Measurements from ENCODE around the gene BRIP1.
"Not testable (repeated sequence)": the region's sequence is repeated elsewhere in the genome, so short reads cannot be mapped to it uniquely, and the experiment has no call there.

DNA sequence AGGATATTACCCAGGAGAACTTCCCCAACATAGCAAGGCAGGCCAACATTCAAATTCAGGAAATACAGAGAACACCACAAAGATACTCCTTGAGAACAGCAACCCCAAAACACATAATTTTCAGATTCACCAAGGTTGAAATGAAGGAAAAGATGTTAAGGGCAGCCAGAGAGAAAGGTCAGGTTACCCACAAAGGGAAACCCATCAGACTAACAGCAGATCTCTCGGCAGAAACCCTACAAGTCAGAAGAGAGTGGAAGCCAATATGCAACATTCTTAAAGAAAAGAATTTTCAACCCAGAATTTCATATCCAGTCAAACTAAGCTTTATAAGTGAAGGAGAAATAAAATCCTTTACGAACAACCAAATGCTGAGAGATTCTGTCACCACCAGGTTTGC, 188.7 kb downstream of the BRIP1 start:
- TF ChIP-seq, protein P1, sequence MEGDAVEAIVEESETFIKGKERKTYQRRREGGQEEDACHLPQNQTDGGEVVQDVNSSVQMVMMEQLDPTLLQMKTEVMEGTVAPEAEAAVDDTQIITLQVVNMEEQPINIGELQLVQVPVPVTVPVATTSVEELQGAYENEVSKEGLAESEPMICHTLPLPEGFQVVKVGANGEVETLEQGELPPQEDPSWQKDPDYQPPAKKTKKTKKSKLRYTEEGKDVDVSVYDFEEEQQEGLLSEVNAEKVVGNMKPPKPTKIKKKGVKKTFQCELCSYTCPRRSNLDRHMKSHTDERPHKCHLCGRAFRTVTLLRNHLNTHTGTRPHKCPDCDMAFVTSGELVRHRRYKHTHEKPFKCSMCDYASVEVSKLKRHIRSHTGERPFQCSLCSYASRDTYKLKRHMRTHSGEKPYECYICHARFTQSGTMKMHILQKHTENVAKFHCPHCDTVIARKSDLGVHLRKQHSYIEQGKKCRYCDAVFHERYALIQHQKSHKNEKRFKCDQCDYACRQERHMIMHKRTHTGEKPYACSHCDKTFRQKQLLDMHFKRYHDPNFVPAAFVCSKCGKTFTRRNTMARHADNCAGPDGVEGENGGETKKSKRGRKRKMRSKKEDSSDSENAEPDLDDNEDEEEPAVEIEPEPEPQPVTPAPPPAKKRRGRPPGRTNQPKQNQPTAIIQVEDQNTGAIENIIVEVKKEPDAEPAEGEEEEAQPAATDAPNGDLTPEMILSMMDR (IDR thresholded peaks at IDR 0.05) = not testable (repeated sequence)
- TF ChIP-seq POLR2A, POLR2AphosphoS5 (IDR thresholded peaks at IDR 0.05): not testable (repeated sequence)

All from prostate gland (tissue), 2 donors.